ENCODE results near the gene C19orf38.

DNA sequence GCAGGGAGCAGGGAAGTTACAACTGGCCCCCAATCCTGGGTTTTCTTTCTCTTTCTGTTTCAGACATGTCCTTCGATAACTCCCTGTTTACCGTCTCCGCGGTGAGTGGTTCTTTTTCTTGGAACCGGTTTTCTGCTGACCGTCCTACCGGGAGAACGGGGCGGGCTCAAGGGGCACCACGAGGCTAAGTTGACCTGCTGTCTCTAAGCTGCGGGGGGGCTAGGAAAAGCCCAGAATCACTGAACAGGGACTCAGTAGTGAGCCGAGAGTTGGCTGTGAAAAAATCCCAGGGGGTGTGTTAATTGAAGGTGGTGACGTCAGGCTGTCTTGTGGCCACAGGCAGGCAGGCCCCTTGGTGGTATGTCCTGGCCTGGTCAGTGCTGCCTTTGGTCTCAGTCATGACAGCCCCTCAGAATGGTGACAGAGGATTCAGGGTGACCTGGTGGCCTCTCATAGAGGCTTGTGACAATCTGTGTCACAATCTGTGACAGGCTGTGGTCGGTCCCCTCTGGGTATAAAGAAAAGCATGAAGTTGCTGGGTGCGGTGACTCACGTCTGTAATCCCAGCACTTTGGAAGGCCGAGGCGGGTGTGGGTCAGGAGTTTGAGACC lies 15.0 kb downstream of the C19orf38 start:
- no peak for TF ChIP-seq TEAD1 (CRISPR knock-in tag; IDR thresholded peaks at IDR 0.05)
- TF ChIP-seq, protein P1, sequence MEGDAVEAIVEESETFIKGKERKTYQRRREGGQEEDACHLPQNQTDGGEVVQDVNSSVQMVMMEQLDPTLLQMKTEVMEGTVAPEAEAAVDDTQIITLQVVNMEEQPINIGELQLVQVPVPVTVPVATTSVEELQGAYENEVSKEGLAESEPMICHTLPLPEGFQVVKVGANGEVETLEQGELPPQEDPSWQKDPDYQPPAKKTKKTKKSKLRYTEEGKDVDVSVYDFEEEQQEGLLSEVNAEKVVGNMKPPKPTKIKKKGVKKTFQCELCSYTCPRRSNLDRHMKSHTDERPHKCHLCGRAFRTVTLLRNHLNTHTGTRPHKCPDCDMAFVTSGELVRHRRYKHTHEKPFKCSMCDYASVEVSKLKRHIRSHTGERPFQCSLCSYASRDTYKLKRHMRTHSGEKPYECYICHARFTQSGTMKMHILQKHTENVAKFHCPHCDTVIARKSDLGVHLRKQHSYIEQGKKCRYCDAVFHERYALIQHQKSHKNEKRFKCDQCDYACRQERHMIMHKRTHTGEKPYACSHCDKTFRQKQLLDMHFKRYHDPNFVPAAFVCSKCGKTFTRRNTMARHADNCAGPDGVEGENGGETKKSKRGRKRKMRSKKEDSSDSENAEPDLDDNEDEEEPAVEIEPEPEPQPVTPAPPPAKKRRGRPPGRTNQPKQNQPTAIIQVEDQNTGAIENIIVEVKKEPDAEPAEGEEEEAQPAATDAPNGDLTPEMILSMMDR (IDR thresholded peaks at IDR 0.05), result no peak
- TF ChIP-seq, protein P2, sequence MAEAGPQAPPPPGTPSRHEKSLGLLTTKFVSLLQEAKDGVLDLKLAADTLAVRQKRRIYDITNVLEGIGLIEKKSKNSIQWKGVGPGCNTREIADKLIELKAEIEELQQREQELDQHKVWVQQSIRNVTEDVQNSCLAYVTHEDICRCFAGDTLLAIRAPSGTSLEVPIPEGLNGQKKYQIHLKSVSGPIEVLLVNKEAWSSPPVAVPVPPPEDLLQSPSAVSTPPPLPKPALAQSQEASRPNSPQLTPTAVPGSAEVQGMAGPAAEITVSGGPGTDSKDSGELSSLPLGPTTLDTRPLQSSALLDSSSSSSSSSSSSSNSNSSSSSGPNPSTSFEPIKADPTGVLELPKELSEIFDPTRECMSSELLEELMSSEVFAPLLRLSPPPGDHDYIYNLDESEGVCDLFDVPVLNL (CRISPR knock-in tag; IDR thresholded peaks at IDR 0.05; ENCODE audit: borderline replicate concordance, low read depth), result no peak
- TF ChIP-seq, protein P3, sequence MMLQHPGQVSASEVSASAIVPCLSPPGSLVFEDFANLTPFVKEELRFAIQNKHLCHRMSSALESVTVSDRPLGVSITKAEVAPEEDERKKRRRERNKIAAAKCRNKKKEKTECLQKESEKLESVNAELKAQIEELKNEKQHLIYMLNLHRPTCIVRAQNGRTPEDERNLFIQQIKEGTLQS (CRISPR knock-in tag; conservative IDR thresholded peaks at IDR 0.05), result no peak
- TF ChIP-seq CREB1 (CRISPR knock-in tag; IDR thresholded peaks at IDR 0.05), result no peak
- TF ChIP-seq SMAD3 (CRISPR knock-in tag; IDR thresholded peaks at IDR 0.05; ENCODE audit: borderline replicate concordance), result no peak
- TF ChIP-seq NFATC4 (CRISPR knock-in tag; IDR thresholded peaks at IDR 0.05), result no peak

All from WTC11 (cell line).